HepG2 (cell line): ENCODE data around the gene NTMT1. TPM values are rescaled to one million over a fixed set of nuclear protein-coding genes. Genes with fewer than 3 reads are reported as not detected.

Experiments
- ATAC-seq: fragments of 200-7000 bp; cut with Tn5 transposase; 3 replicates; pipeline ENCODE4 v1.9.1; 2020; ENCODE audit warnings: mild to moderate bottlenecking, moderate library complexity
- BruUV-seq: library from RNA; stranded (reverse); fragments of 400-500 nt; replicated peaks from 2 replicates; lab custom pipeline; 2021; lab: Mats Ljungman, UMichigan
- CTCF ChIA-PET: fragments of 300-600 bp; formaldehyde crosslinking; extraction: SDS; loops from one replicate; lab custom pipeline; 2021; ENCODE audit warnings: low total read pairs, inconsistent platforms, low intra/inter-chr PET ratio; lab: Yijun Ruan, JAX
- POLR2A ChIA-PET: fragments of 350-600 bp; sonication (Branson Sonifier 250); formaldehyde crosslinking; loops from one replicate; lab custom pipeline; 2020; ENCODE audit warnings: antibody characterized with exemption, inconsistent platforms; lab: Yijun Ruan, JAX
- DNase-seq: peaks from one replicate; pipeline ENCODE4 v3.0.0-alpha.2; 2015; ENCODE audit warnings: low spot score
- FAIRE-seq: peaks from 3 replicates; lab custom pipeline; 2011; peaks lifted over from hg19 to GRCh38; lab: Jason Lieb, UNC
- H2AFZ ChIP-seq: one replicate; pipeline ENCODE4 v1.6.1; 2011; ENCODE audit warnings: low read length, inconsistent platforms
- H3K27ac ChIP-seq: fragments of 300-600 bp; 3 replicates; pipeline ENCODE4 v1.8.0; 2011; ENCODE audit warnings: mixed run types, mild to moderate bottlenecking, mixed read lengths, low read length, inconsistent platforms; ENCODE audit not compliant: insufficient read depth; ENCODE audit errors: extremely low read length
- H3K27me3 ChIP-seq, 2 experiments: fragments of 200-600 bp in 1 of 2; 2 replicates in 1 of 2; 3 replicates in 1 of 2; pipeline versions ENCODE4 v1.6.0 to v1.8.0; 2011; ENCODE audit warnings: low read length in 2 of 2, mild to moderate bottlenecking in 2 of 2, moderate library complexity in 2 of 2, inconsistent platforms in 1 of 2; ENCODE audit not compliant: insufficient read depth in 2 of 2, control insufficient read depth in 1 of 2
- H3K36me3 ChIP-seq, 2 experiments: fragments of 200-600 bp in 1 of 2; replicated peaks in 1 of 2; 2 replicates in 1 of 2; 3 replicates in 1 of 2; pipeline versions ENCODE4 v1.5.1 to v1.8.0; 2011; ENCODE audit warnings: low read length in 2 of 2, inconsistent platforms in 1 of 2; ENCODE audit not compliant: insufficient read depth in 2 of 2, control insufficient read depth in 1 of 2
- H3K4me1 ChIP-seq: 2 replicates; pipeline ENCODE4 v1.5.1; 2012; ENCODE audit warnings: low read length, inconsistent platforms; ENCODE audit not compliant: insufficient read depth
- H3K4me2 ChIP-seq: 2 replicates; pipeline ENCODE4 v1.6.0; 2011; ENCODE audit warnings: low read depth, low read length, inconsistent platforms
- H3K4me3 ChIP-seq, 3 experiments: fragments of 200-600 bp in 1 of 3; sonication (generic), shearing (Covaris generic) in 1 of 3; replicated peaks in 1 of 3; 2 replicates each; pipeline ENCODE4 v1.5.1; 2011 to 2016; ENCODE audit warnings: low read length in 3 of 3, inconsistent platforms in 2 of 3, low read depth in 2 of 3, mild to moderate bottlenecking in 2 of 3, control low read depth in 1 of 3, mixed read lengths in 1 of 3; ENCODE audit not compliant: insufficient read depth in 1 of 3
- H3K79me2 ChIP-seq: one replicate; pipeline ENCODE4 v1.6.1; 2011; ENCODE audit warnings: low read length, inconsistent platforms; ENCODE audit not compliant: insufficient read depth
- H3K9ac ChIP-seq: 2 replicates; pipeline ENCODE4 v1.6.0; 2011; ENCODE audit warnings: mild to moderate bottlenecking, low read depth, low read length, inconsistent platforms; ENCODE audit not compliant: insufficient read depth
- H3K9me3 ChIP-seq: 2 replicates; pipeline ENCODE4 v1.5.1; 2012; ENCODE audit warnings: mild to moderate bottlenecking, low read length
- H4K20me1 ChIP-seq: 2 replicates; pipeline ENCODE4 v1.6.0; 2011; ENCODE audit warnings: inconsistent platforms, mild to moderate bottlenecking, low read length, moderate library complexity; ENCODE audit not compliant: insufficient read depth
- ATF1 ChIP-seq: IDR thresholded peaks from 2 replicates; pipeline ENCODE4 v1.6.1; 2016; ENCODE audit warnings: mild to moderate bottlenecking, control low read depth
- CREB1 ChIP-seq, 2 experiments: fragments of 450-650 bp in 1 of 2; IDR thresholded peaks; 2 replicates each; pipeline ENCODE4 v1.6.1; 2016 to 2017; ENCODE audit warnings: control low read depth in 1 of 2, mild to moderate bottlenecking in 1 of 2, missing compliant biosample characterization in 1 of 2, missing genetic modification characterization in 1 of 2
- MAF1 ChIP-seq: sonication (generic); formaldehyde crosslinking; IDR thresholded peaks from 2 replicates; pipeline ENCODE4 v1.5.0; 2020; ENCODE audit warnings: missing genetic modification reagents, borderline replicate concordance
- PRDM10 ChIP-seq: sonication (generic); formaldehyde crosslinking; IDR thresholded peaks from 2 replicates; pipeline ENCODE4 v1.4.0; 2020; ENCODE audit warnings: low read depth, missing genetic modification reagents
- RBM22 ChIP-seq: fragments of 200-400 bp; formaldehyde crosslinking; optimal IDR thresholded peaks from 2 replicates; pipeline ENCODE3; 2017; ENCODE audit warnings: mild to moderate bottlenecking, low read length, moderate library complexity
- STAT5B ChIP-seq: sonication (generic); formaldehyde crosslinking; IDR thresholded peaks from 2 replicates; pipeline ENCODE4 v1.4.0; 2020; ENCODE audit warnings: missing genetic modification reagents
- YEATS2 ChIP-seq: sonication (generic); formaldehyde crosslinking; IDR thresholded peaks from 2 replicates; pipeline ENCODE4 v1.4.0; 2020; ENCODE audit warnings: missing genetic modification reagents, borderline replicate concordance
- ZNF367 ChIP-seq: sonication (generic); formaldehyde crosslinking; IDR thresholded peaks from 2 replicates; pipeline ENCODE4 v1.4.0; 2020; ENCODE audit warnings: missing genetic modification reagents, borderline replicate concordance
- ZNF451 ChIP-seq: sonication (generic); formaldehyde crosslinking; IDR thresholded peaks from 2 replicates; pipeline ENCODE4 v1.5.0; 2020; ENCODE audit warnings: mild to moderate bottlenecking, missing genetic modification reagents
- ZNF574 ChIP-seq: sonication (generic); formaldehyde crosslinking; IDR thresholded peaks from 2 replicates; pipeline ENCODE4 v1.4.0; 2020; ENCODE audit warnings: missing genetic modification reagents
- ZNF709 ChIP-seq: sonication (generic); formaldehyde crosslinking; IDR thresholded peaks from 2 replicates; pipeline ENCODE4 v1.5.0; 2020; ENCODE audit warnings: mild to moderate bottlenecking, missing genetic modification reagents
- ZNF713 ChIP-seq: sonication (generic); formaldehyde crosslinking; IDR thresholded peaks from 2 replicates; pipeline ENCODE4 v1.4.0; 2020; ENCODE audit warnings: mild to moderate bottlenecking, missing genetic modification reagents
- WGBS: methylation state at CpG from one replicate; pipeline ENCODE4 v1.1.6; 2017; ENCODE audit warnings: low lambda C conversion rate; 5-methylcytosine and 5-hydroxymethylcytosine counted together
- in situ Hi-C: cut with HindIII; loops from 2 replicates; pipeline ENCODE4 v1.10.0; 2017; ENCODE audit warnings: low pct_unique_long_range_greater_than_20kb; ENCODE audit not compliant: extremely low pct_ligation_motif_present
- intact Hi-C: fragments of 100-400 bp; cut with micrococcal nuclease; formaldehyde crosslinking; loops from one replicate; pipeline ENCODE4 v1.10.0; 2022; ENCODE audit not compliant: unreplicated experiment
- polyA plus RNA-seq, 8 experiments: library from polyadenylated mRNA; depleted of rRNA in 3 of 8; stranded (reverse) in 7 of 8; unstranded in 1 of 8; fragments of >200 nt; fragmentation: Illumina TruSeq in 4 of 8; extraction: Trizol in 4 of 8; gene quantifications; 2 replicates each; pipeline versions ENCODE4 v1.2.1 to v1.2.3, GENCODE V29; 2011 to 2016; ENCODE audit warnings: low read depth in 4 of 8, missing spikeins in 1 of 8, mixed read lengths in 1 of 8; ENCODE audit not compliant: insufficient read depth in 1 of 8
- total RNA-seq, 5 experiments: library from RNA; depleted of rRNA; stranded (reverse); fragments of >200 nt; fragmentation: Illumina TruSeq; extraction: Trizol; gene quantifications; 2 replicates each; pipeline ENCODE4 v1.2.3, GENCODE V29; 2016; ENCODE audit warnings: low read depth in 1 of 5
- TF ChIP-seq, protein P1 (sequence below): sonication (generic); formaldehyde crosslinking; IDR thresholded peaks from 2 replicates; pipeline ENCODE4 v1.4.0; 2020; ENCODE audit warnings: missing genetic modification reagents; ENCODE audit errors: not compliant biosample characterization

Gene NTMT1
- total and polyA plus RNA-seq, 2 of the 13 experiments (the other 11 are each of a cell fraction or from before 2014, with no cell fraction given), result 49.1 to 53.8 TPM

- no peak for TF ChIP-seq ZNF574 (CRISPR knock-in tag)
- peak; percentile 4 for TF ChIP-seq RBM22
- TF ChIP-seq, protein P1, sequence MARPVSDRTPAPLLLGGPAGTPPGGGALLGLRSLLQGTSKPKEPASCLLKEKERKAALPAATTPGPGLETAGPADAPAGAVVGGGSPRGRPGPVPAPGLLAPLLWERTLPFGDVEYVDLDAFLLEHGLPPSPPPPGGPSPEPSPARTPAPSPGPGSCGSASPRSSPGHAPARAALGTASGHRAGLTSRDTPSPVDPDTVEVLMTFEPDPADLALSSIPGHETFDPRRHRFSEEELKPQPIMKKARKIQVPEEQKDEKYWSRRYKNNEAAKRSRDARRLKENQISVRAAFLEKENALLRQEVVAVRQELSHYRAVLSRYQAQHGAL (CRISPR knock-in tag), result no peak
- TF ChIP-seq MAF1 (CRISPR knock-in tag), result no peak
- no peak for TF ChIP-seq ZNF451 (CRISPR knock-in tag)
Measured at GRCh38 chr9:129595903-129596540, 29.9 kb upstream of the NTMT1 start (continued).

DNA sequence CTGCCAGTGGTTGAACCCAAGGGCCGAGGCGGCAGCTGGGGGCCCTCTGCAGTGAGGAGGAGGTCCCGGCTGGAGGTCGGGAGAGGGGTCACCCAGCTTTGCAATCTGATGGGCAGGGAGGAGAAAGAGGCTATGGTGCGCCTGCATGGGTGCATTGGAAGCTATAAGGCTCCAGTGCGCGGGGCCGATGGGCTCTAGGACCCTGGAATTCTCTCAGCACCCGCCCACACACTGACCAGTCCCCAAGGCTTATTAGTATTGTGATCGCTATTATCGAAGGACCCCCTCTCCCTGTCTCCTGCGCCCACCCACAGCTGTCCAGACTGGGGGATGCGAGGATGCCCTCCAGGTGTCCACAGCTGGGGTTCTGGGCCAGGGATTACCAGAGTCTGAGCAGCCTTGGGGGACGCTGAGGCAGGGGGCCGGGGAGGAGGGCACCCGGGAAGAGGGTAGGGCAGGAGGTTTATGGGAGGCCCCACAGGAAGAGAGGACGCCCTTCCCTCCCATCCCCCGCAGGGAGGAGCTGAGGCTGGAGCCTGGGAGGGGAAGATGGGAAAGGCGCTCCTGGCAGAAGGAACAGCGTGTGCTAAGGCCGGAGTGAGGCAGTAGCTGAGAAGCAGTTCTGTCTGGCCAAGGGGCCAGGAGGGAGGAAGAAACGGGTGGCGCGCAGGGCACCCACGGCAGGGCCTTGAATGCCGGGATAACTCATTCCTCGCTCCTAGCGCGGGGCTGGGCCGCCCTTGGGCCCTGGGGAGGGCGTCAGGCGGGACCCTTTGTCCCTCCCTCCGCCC, 29.2 kb upstream of the NTMT1 start:
- H3K27ac ChIP-seq, result peak overlapping the region; percentile 99
- POLR2A ChIA-PET, result interaction anchor here (0.7 to 4.5 kb wide), 25 partner anchors 10 to 456 kb away, joined by 3 to 110 read pairs (median 10); partner anchors contain the start of genes C9orf50, IER5L and NTMT1
- peak; percentile 82 for TF ChIP-seq ZNF709 (CRISPR knock-in tag)
- no peak for TF ChIP-seq ATF1 (CRISPR knock-in tag)
- TF ChIP-seq STAT5B, result no peak
- no peak for TF ChIP-seq CREB1 (IDR thresholded peaks at IDR 0.05)
- no peak; the same call in 1 of the 2 replicates for TF ChIP-seq CREB1 (CRISPR knock-in tag; IDR thresholded peaks at IDR 0.05)
- TF ChIP-seq ZNF713, result no peak; the same call in 1 of the 2 replicates
- TF ChIP-seq PRDM10 (CRISPR knock-in tag), result no peak
- peak; percentile 49; the same call in 1 of the 2 replicates for TF ChIP-seq YEATS2 (CRISPR knock-in tag)
- TF ChIP-seq ZNF367 (CRISPR knock-in tag), result no peak

More for the DNA sequence above, 29.2 kb upstream of the NTMT1 start:
- peak; percentile 82 for DNase-seq
- Histone ChIP-seq H3K27me3 (no peaks in the 10 kb centered on the region), H3K9me3 (no peaks in the 10 kb centered on the region), H3K4me2 (peak overlapping the region; percentile 86), H3K9ac (peak overlapping the region; percentile 86), H4K20me1 (no peaks in the 10 kb centered on the region), H3K36me3 (no peaks in the 10 kb centered on the region), H3K4me3 (peak overlapping the region; percentile 46 to 79 (median 59); a peak in 5 of 6 replicates), H3K79me2 (no peaks in the 10 kb centered on the region), H3K4me1 (peaks cover 87% of the 10 kb centered on the region), H2AFZ (no peak overlapping the region)
- in situ Hi-C loops, result no loop called here
- 1% methylated on average over 10 of the region's 33 CpGs for WGBS
- intact Hi-C loops, result loop anchor here (2.0 kb wide), 1 partner anchor 28 kb away; no protein-coding TSS in a partner anchor
- CTCF ChIA-PET, result no interaction called here
- TSS peak; percentile 79 for BruUV-seq
- peak; percentile 30 for FAIRE-seq
- ATAC-seq, result peak; percentile 77
